ENCODE results near the gene PTGES.

PTGES gene

DNA sequence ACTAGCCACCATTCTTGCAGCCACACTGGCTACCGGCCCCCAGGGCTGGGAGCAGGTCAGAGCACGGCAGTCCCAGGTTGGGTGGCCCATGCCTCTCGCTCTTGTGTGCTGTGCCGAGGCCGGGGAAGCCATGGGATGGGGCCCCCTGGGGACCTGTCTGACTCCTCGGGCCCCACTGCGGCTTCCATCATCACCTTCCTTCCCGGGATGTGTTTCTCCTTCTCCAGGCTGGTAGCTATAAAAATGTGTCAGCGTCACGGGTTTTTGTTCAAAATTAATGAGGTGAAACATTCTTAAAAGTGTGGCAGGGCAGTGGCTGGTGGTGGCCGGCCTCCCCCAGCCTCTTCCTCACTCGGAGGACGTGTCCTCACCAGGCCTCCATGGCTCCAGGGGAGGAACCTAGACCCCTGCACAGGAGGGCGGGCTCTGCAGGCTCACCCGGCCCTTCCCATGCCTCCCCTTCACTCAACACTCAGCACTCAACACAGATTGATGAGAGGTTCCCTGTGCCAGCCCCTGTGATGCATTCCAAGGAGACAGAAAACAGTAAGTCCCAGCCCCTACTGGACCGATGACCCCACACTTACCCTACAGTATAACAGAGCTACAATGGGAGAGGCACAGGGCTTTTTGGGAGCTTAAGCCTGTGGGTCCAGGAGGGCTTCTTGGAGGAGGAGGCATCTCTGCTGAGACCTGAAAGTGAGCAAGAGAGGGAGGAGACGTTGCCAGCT, 43.2 kb downstream of the PTGES start:
- ChIA-PET CTCF (interaction anchor here (0.6 to 2.1 kb wide), 3 partner anchors 12 to 185 kb away, joined by 4 to 7 read pairs (median 4); no protein-coding TSS in a partner anchor), POLR2A (ENCODE audit: low non-redundant PET) (no interaction called here)
- TF ChIP-seq, protein P1, sequence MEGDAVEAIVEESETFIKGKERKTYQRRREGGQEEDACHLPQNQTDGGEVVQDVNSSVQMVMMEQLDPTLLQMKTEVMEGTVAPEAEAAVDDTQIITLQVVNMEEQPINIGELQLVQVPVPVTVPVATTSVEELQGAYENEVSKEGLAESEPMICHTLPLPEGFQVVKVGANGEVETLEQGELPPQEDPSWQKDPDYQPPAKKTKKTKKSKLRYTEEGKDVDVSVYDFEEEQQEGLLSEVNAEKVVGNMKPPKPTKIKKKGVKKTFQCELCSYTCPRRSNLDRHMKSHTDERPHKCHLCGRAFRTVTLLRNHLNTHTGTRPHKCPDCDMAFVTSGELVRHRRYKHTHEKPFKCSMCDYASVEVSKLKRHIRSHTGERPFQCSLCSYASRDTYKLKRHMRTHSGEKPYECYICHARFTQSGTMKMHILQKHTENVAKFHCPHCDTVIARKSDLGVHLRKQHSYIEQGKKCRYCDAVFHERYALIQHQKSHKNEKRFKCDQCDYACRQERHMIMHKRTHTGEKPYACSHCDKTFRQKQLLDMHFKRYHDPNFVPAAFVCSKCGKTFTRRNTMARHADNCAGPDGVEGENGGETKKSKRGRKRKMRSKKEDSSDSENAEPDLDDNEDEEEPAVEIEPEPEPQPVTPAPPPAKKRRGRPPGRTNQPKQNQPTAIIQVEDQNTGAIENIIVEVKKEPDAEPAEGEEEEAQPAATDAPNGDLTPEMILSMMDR (conservative IDR thresholded peaks at IDR 0.05; ENCODE audit: low read depth) = no peak
- no peak overlapping the region for H3K27ac ChIP-seq
- DNase-seq (ENCODE audit: low spot score) = no peak

- no peak overlapping the region for H3K27ac ChIP-seq
- TF ChIP-seq, protein P1 (conservative IDR thresholded peaks at IDR 0.05; ENCODE audit: low read depth) = no peak
- no peak for DNase-seq (ENCODE audit: low spot score)
- ChIA-PET CTCF (interaction anchor here (2.1 kb wide), 1 partner anchor 12 kb away, joined by 7 read pairs; no protein-coding TSS in a partner anchor), POLR2A (ENCODE audit: low non-redundant PET) (no interaction called here)
Measured at GRCh38 chr9:129708793-129709192, 44.0 kb downstream of the PTGES start.

- ChIA-PET POLR2A (ENCODE audit: low non-redundant PET) (no interaction called here), CTCF (interaction anchor here (0.6 kb wide), 1 partner anchor 22 kb away, joined by 4 read pairs; no protein-coding TSS in a partner anchor)
- no peak for DNase-seq (ENCODE audit: low spot score)
- no peak overlapping the region for H3K27ac ChIP-seq
- TF ChIP-seq, protein P1 (conservative IDR thresholded peaks at IDR 0.05; ENCODE audit: low read depth) = no peak
Measured at GRCh38 chr9:129704807-129705206, 48.0 kb downstream of the PTGES start.

DNA sequence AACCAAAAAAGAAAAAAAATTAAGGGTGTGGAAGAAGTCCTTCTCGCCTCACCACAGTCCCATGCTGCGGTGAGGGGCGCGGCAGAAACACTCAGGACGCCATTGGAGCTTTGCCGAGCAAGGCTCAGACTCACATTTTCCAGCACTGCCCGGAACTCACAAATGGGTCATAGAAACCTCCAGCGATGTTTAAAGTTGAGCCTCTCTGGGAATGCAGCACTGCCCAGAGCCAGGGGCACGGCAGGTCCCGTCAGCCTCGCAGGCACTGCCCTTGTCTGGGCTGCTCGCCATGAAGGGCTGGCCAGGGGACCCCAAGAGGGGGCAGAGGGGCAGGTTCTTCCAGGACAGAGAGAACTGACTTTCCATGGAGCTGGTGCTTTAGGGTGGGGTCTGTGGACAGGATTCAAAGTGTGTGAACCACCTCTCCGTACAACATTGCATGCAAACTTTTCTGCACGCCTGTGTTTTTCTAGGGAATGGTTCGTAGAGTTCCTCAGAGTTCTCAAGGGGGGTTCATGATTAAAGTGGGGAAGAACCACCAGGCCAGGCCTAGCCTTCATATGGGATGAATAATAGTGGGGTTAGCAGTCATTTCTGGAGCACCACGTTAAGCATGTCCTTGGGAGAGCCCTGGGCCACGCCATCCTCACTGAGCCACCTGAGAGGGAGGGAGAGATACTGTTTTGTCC, 49.0 kb downstream of the PTGES start:
- ChIA-PET CTCF (no interaction called here), POLR2A (ENCODE audit: low non-redundant PET) (no interaction called here)
- no peak overlapping the region for H3K27ac ChIP-seq
- DNase-seq (ENCODE audit: low spot score) = no peak
- TF ChIP-seq, protein P1 (conservative IDR thresholded peaks at IDR 0.05; ENCODE audit: low read depth) = no peak

GRCh38 chr9:129702589-129703520, 50.0 kb downstream of the PTGES start:
- POLR2A ChIA-PET (ENCODE audit: low non-redundant PET) = interaction anchor here (0.6 to 1.5 kb wide), 2 partner anchors 41 to 60 kb away, joined by 3 to 5 read pairs; no protein-coding TSS in a partner anchor
- DNase-seq (ENCODE audit: low spot score) = peak; percentile 85
- peak overlapping the region; percentile 9 for H3K27ac ChIP-seq
- TF ChIP-seq, protein P1 (conservative IDR thresholded peaks at IDR 0.05; ENCODE audit: low read depth) = no peak
- CTCF ChIA-PET = interaction anchor here (0.6 to 1.1 kb wide), 4 partner anchors 13 to 152 kb away, joined by 3 to 5 read pairs (median 4); no protein-coding TSS in a partner anchor
